Amniotic stem cell (primary cell): Measurements from ENCODE around the gene ZNF652.
"Not testable (repeated sequence)": the region's sequence is repeated elsewhere in the genome, so short reads cannot be mapped to it uniquely, and the experiment has no call there.

Source experiments
- DNase-seq: peaks from one replicate; lab custom pipeline; 2025; lab: John Stamatoyannopoulos, UW

The ZNF652 gene

GRCh38 chr17:49261540-49261939 is 100.5 kb downstream of the ZNF652 start:
- not testable (repeated sequence) for DNase-seq

- DNase-seq = peak; percentile 61
These were observed 101.2 kb downstream of the ZNF652 start for GRCh38 chr17:49260817-49261291.

GRCh38 chr17:49260011-49260816 is 101.8 kb downstream of the ZNF652 start:
- DNase-seq = peak; percentile 24

DNA sequence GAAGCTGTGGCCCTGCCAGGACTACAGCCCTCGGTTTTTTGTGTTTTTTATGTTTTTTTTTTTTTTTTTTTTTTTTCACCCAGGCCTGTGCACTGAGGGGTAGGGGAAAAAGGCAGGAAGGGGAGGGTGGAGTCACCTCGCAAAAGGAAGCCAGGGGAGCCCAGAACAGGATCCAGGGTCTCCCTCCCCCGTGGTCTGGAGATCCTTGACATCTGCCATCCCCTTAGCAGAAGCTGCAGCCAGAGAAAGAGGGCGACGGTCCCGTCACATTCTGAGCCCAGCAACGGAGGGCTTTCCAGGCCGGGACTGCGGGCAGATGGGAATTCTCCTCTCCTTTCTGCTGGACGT is 102.4 kb downstream of the ZNF652 start:
- DNase-seq = no peak

- no peak for DNase-seq
These were observed 103.7 kb downstream of the ZNF652 start for GRCh38 chr17:49258394-49258793.

- no peak for DNase-seq
These were observed 106.9 kb downstream of the ZNF652 start for GRCh38 chr17:49255125-49255524.

DNA sequence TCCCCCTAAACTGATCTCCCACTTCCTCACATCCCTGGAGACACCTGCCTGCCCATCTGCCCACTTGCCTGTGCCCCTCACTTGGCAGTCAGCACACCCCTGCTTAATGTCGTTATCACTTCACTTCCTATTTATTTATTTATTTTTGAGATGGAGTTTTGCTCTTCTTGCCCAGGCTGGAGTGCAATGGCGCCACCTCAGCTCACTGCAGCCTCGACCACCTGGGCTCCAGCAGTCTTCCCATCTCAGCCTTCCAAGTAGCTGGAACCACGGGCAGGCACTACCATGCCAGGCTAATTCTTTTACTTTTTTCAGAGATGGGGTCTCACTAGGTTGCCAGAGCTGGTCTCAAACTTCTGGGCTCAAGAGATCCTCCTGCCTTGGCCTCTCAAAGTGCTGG is 108.0 kb downstream of the ZNF652 start:
- no peak for DNase-seq

DNA sequence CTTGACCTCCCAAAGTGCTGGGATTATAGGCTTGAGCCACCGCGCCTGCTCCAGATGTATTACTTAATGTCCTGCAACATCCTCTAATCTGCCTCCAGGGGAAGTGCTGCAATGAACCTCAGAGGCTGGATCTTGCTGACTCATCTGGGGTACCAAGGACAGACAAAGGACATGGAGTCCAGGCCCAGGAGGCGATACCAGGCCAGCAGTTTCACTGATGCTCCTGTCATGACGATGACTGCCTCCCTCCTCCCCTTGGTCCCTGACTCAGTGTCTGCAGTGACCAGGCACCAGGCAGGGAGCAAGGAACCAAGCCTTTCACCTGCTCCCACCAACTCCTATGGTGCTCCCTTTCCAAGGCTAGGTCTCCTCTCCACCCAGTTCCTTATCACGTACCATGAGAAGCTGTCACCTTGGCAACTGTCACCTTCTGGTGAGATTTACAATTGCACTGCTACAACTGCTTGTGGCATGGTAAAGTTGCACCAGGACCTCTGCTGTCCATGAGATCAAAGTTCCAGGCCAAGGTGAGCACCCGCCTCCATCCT is 109.8 kb downstream of the ZNF652 start:
- no peak for DNase-seq

DNA sequence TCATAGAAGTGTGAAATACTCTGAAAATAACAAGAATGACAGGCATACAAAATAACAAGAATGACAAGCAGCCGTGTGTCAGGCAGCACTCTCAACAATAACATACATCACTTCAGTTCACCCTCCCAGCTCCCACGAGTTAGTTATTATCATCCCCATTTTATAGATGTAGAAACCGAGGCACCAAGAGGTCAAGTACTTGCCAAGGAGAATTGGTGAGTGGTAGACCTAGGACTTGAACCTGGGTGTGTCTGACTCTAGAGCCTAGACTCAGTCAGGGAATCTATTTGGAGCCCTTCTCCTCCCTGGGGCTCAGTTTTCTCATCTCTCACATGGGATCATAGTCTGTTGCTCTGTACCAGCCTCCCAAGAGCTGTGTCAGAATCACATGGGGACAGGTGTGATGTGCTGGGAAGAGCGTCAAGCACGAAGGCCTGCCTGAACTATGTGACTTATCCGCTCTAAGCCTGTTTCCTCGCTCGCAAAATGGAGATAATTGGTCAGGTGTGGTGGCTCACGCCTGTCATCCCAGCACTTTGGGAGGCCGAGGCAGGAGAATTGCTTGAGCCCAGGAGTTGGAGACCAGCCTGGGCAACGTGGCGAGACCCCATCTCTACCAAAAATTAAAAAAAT is 112.0 kb downstream of the ZNF652 start:
- no peak for DNase-seq

- DNase-seq = no peak
These were observed 112.7 kb downstream of the ZNF652 start for GRCh38 chr17:49249292-49249794.

GRCh38 chr17:49247944-49248343 is 114.1 kb downstream of the ZNF652 start:
- DNase-seq = no peak

DNA sequence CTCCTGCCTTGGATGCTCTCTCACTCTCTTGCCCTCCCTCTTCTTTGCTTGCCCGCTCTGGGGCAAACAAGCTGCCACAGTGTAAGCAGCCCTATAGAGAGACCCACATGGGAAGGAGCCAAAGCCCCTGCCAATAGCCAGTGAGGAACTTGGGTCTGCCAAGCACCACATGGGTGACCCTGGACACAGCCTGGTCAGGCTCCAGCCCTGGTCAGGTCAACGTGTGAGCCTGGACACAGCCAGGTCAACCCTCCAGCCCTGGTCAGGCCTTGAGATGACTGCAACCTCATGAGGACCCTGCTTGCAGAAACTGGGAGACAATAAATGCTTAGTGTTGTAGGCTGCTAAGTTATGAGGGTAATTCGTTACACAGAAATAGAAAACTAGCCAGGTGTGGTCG is 117.2 kb downstream of the ZNF652 start:
- DNase-seq = no peak
